PC-9 (cell line): ENCODE results near the gene GABARAP. TPM values are rescaled to one million over a fixed set of nuclear protein-coding genes. Genes with fewer than 3 reads are reported as not detected.

Experiments
- BruUV-seq: library from RNA; stranded (reverse); fragments of 400-500 nt; replicated peaks from 2 replicates; lab custom pipeline; 2021; lab: Mats Ljungman, UMichigan
- CTCF ChIA-PET: fragments of 300-600 bp; sonication (Branson Sonifier 250); formaldehyde crosslinking; loops from one replicate; lab custom pipeline; 2022; ENCODE audit warnings: antibody characterized with exemption; lab: Charles Lee
- POLR2A ChIA-PET: fragments of 300-600 bp; sonication (Branson Sonifier 250); formaldehyde crosslinking; loops from one replicate; lab custom pipeline; 2022; ENCODE audit warnings: antibody characterized with exemption; ENCODE audit not compliant: unreplicated experiment; lab: Charles Lee
- DNase-seq, 2 experiments: peaks; one replicate each; pipeline versions ENCODE4 v3.0.0 to v3.0.0-alpha.2; 2015 to 2022; ENCODE audit warnings: mixed read lengths in 1 of 2
- H2AFZ ChIP-seq: fragments of 200-600 bp; sonication (generic); 2 replicates; pipeline ENCODE4 v1.8.1; 2017; ENCODE audit warnings: antibody characterized with exemption
- H3F3A ChIP-seq: fragments of 200-600 bp; sonication (generic); 2 replicates; pipeline ENCODE4 v1.8.1; 2017; ENCODE audit warnings: antibody characterized with exemption, mild to moderate bottlenecking, low read depth; ENCODE audit not compliant: insufficient read depth
- H3K27ac ChIP-seq: fragments of 200-600 bp; sonication (generic); 2 replicates; pipeline ENCODE4 v1.6.1; 2016; ENCODE audit warnings: mixed run types
- H3K27me3 ChIP-seq: fragments of 200-600 bp; sonication (generic); 2 replicates; pipeline ENCODE4 v1.6.1; 2016; ENCODE audit warnings: low read depth, mixed run types; ENCODE audit not compliant: insufficient read depth
- H3K36me3 ChIP-seq: fragments of 200-600 bp; sonication (generic); 2 replicates; pipeline ENCODE4 v1.6.1; 2016; ENCODE audit warnings: low read depth, mixed run types
- H3K4me1 ChIP-seq: fragments of 200-600 bp; sonication (generic); replicated peaks from 2 replicates; pipeline ENCODE4 v1.6.1; 2016; ENCODE audit warnings: mixed run types; ENCODE audit not compliant: insufficient read depth
- H3K4me2 ChIP-seq: fragments of 200-600 bp; sonication (generic); 2 replicates; pipeline ENCODE4 v1.6.1; 2017; ENCODE audit warnings: mixed run types
- H3K4me3 ChIP-seq: fragments of 200-600 bp; sonication (generic); 2 replicates; pipeline ENCODE4 v1.6.1; 2016; ENCODE audit warnings: mixed run types
- H3K79me2 ChIP-seq: fragments of 200-600 bp; sonication (generic); 2 replicates; pipeline ENCODE4 v1.6.1; 2017; ENCODE audit warnings: low read depth, mixed run types
- H3K9me2 ChIP-seq: fragments of 200-600 bp; sonication (generic); 2 replicates; pipeline ENCODE4 v1.8.1; 2017; ENCODE audit warnings: mild to moderate bottlenecking; ENCODE audit not compliant: insufficient read depth
- H3K9me3 ChIP-seq: fragments of 200-600 bp; sonication (generic); 2 replicates; pipeline ENCODE4 v1.8.1; 2016; ENCODE audit warnings: low read depth; ENCODE audit not compliant: insufficient read depth
- H4K20me1 ChIP-seq: fragments of 200-600 bp; sonication (generic); 2 replicates; pipeline ENCODE4 v1.8.1; 2017; ENCODE audit not compliant: insufficient read depth
- CTCF ChIP-seq: fragments of 200-600 bp; sonication (generic); conservative IDR thresholded peaks from 2 replicates; pipeline ENCODE4 v1.6.1; 2017; ENCODE audit warnings: mixed run types, antibody characterized with exemption, mild to moderate bottlenecking, moderate library complexity
- EZH2 ChIP-seq: fragments of 200-600 bp; sonication (generic); IDR thresholded peaks from 2 replicates; pipeline ENCODE4 v1.8.0; 2017; ENCODE audit warnings: antibody characterized with exemption, low read depth
- intact Hi-C: fragments of 100-400 bp; cut with micrococcal nuclease; formaldehyde crosslinking; loops from one replicate; pipeline ENCODE4 v1.10.0; 2022; ENCODE audit not compliant: unreplicated experiment
- total RNA-seq: library from RNA; stranded (reverse); gene quantifications from 2 replicates; pipeline ENCODE4 v1.2.3, GENCODE V29; 2021

GABARAP gene
- total RNA-seq, 1 experiment from 2014 or later = 424 TPM

DNA sequence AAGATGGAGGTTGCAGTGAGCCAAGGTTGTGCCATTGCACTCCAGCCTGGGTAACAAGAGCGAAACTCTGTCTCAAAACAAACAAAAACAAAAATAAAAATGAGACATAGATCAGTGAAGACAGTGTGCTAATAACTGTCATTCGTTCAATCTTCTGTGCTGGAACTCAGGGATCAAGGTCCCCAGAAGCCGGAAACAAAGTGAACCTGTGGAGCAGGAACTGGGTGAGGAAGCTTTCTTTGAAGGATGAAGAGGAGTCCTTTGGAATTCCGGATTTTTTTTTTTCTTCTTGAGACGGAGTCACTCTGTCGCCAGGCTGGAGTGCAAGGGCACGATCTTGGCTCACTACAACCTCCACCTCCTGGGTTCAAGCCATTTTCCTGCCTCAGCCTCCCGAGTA lies 37.2 kb upstream of the GABARAP start:
- H3K79me2 ChIP-seq = no peaks in the 10 kb centered on the region
- H3K4me1 ChIP-seq = 0 out of 2 replicates have a peak, but pooled peaks cover 4% of the 10 kb centered on the region
- TF ChIP-seq EZH2 (no peak), CTCF (no peak)
- no TSS peak for BruUV-seq
- no peak overlapping the region for H3K27ac ChIP-seq
- ChIA-PET CTCF (interaction anchor here (1.7 kb wide), 1 partner anchor 281 kb away, joined by 6 read pairs; no protein-coding TSS in a partner anchor), POLR2A (no interaction called here)
- no peak overlapping the region for H3K4me3 ChIP-seq
- H3K9me2 ChIP-seq = no peaks in the 10 kb centered on the region; the same call in 1 of the 2 replicates
- no peaks in the 10 kb centered on the region for H3K27me3 ChIP-seq
- H3K36me3 ChIP-seq = no peaks in the 10 kb centered on the region
- H2AFZ ChIP-seq = no peak overlapping the region
- no peaks in the 10 kb centered on the region for H3K9me3 ChIP-seq
- H4K20me1 ChIP-seq = no peaks in the 10 kb centered on the region
- no peak overlapping the region for H3K4me2 ChIP-seq
- intact Hi-C loops = no loop called here
- DNase-seq = no peak
- peaks cover 12% of the 10 kb centered on the region; the same call in 1 of the 2 replicates for H3F3A ChIP-seq

DNA sequence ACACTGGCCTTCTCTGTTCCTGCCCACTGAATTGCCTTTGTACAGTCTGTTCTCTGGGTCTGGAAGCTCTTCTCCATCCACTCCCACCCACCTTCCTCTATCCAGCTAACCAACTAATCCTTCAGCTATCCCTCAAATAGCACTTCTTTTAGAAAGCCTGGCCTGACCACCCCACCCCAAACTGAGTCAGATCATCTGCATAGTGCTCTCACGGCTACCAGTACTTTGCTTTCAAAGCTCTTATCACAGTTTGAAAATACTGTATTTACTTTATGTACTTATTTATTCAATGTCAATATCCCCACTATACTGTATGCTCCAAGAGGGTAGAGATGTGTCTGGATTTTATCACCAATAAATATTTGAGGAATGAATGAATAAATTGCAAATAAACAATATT lies 24.5 kb upstream of the GABARAP start:
- peaks cover 15% of the 10 kb centered on the region for H3K79me2 ChIP-seq
- no peak for TF ChIP-seq EZH2
- TF ChIP-seq CTCF = no peak
- H2AFZ ChIP-seq = no peak overlapping the region
- H3K4me1 ChIP-seq = peaks cover 25% of the 10 kb centered on the region
- H3K9me3 ChIP-seq = no peaks in the 10 kb centered on the region
- H3K4me2 ChIP-seq = no peak overlapping the region
- H3K27me3 ChIP-seq = no peaks in the 10 kb centered on the region
- no peak overlapping the region for H3K27ac ChIP-seq
- CTCF ChIA-PET = interaction anchor here (0.7 kb wide), 1 partner anchor 158 kb away, joined by 4 read pairs; no protein-coding TSS in a partner anchor
- no peaks in the 10 kb centered on the region for H4K20me1 ChIP-seq
- intact Hi-C loops = no loop called here
- peaks cover 54% of the 10 kb centered on the region for H3F3A ChIP-seq
- BruUV-seq = no TSS peak
- H3K4me3 ChIP-seq = no peak overlapping the region
- POLR2A ChIA-PET = interaction anchor here (0.7 kb wide), 2 partner anchors 63 to 77 kb away, joined by 4 to 10 read pairs; no protein-coding TSS in a partner anchor
- H3K36me3 ChIP-seq = no peaks in the 10 kb centered on the region; the same call in 1 of the 2 replicates
- H3K9me2 ChIP-seq = no peaks in the 10 kb centered on the region
- DNase-seq = no peak

- Histone ChIP-seq H3K27ac (peak overlapping the region; percentile 100), H2AFZ (peak overlapping the region; percentile 49)
- no TSS peak for BruUV-seq
Observed at GRCh38 chr17:7263801-7264078, 21.5 kb upstream of the GABARAP start.

More at GRCh38 chr17:7263801-7264078, 21.5 kb upstream of the GABARAP start:
- Histone ChIP-seq H3K4me2 (peak overlapping the region; percentile 82), H3K27me3 (no peaks in the 10 kb centered on the region), H3K79me2 (peaks cover 45% of the 10 kb centered on the region), H4K20me1 (peaks cover 20% of the 10 kb centered on the region), H3K4me3 (peak overlapping the region; percentile 97), H3K4me1 (peaks cover 39% of the 10 kb centered on the region), H3K9me3 (no peaks in the 10 kb centered on the region), H3F3A (peaks cover 56% of the 10 kb centered on the region), H3K36me3 (peaks cover 20% of the 10 kb centered on the region), H3K9me2 (no peaks in the 10 kb centered on the region)
- intact Hi-C loops = loop anchor here (1.0 to 5.0 kb wide), 6 partner anchors 17 to 579 kb away; partner anchors contain the start of genes EIF5A, POLR2A, SLC35G6 and TMEM256
- CTCF ChIA-PET = interaction anchor here (0.6 to 1.5 kb wide), 3 partner anchors 171 to 310 kb away, joined by 3 to 5 read pairs (median 3); no protein-coding TSS in a partner anchor
- POLR2A ChIA-PET = interaction anchor here (0.6 to 0.8 kb wide), 4 partner anchors 29 to 753 kb away, joined by 4 to 33 read pairs (median 6); no protein-coding TSS in a partner anchor
- no peak for TF ChIP-seq CTCF
- no peak for TF ChIP-seq EZH2
- peak in 1 of 2 experiments; percentile 31 for DNase-seq
